Duodenal mucosa (tissue), 2 donors: Measurements from ENCODE around the gene TPSG1.
"Not testable (repeated sequence)": the region's sequence is repeated elsewhere in the genome, so short reads cannot be mapped to it uniquely, and the experiment has no call there.

ENCODE experiments used
- H3K27ac ChIP-seq: one replicate; pipeline ENCODE4 v1.7.0; 2013; ENCODE audit warnings: low read depth, low read length
- H3K27me3 ChIP-seq, 2 donors: one replicate each; pipeline ENCODE4 v1.7.0; 2013; ENCODE audit warnings: low read length in 2 of 2, control low read depth in 1 of 2; ENCODE audit not compliant: insufficient read depth in 2 of 2, control insufficient read depth in 1 of 2
- H3K36me3 ChIP-seq, 2 donors: one replicate each; pipeline ENCODE4 v1.7.0; 2013; ENCODE audit warnings: low read length in 2 of 2, control low read depth in 1 of 2; ENCODE audit not compliant: insufficient read depth in 2 of 2, control insufficient read depth in 1 of 2
- H3K4me1 ChIP-seq, 2 donors: one replicate each; pipeline ENCODE4 v1.7.0; 2013; ENCODE audit warnings: low read length in 2 of 2, control low read depth in 1 of 2; ENCODE audit not compliant: insufficient read depth in 2 of 2, control insufficient read depth in 1 of 2
- H3K4me3 ChIP-seq, 2 donors: one replicate each; pipeline ENCODE4 v1.7.0; 2013; ENCODE audit warnings: low read length in 2 of 2, low read depth in 1 of 2
- H3K9ac ChIP-seq, 2 donors: one replicate each; pipeline ENCODE4 v1.7.0; 2013; ENCODE audit warnings: low read length in 2 of 2, low read depth in 1 of 2
- H3K9me3 ChIP-seq, 2 donors: one replicate each; pipeline ENCODE4 v1.7.0; 2013; ENCODE audit warnings: low read length in 2 of 2, control low read depth in 1 of 2; ENCODE audit not compliant: control insufficient read depth in 1 of 2

The TPSG1 gene

DNA sequence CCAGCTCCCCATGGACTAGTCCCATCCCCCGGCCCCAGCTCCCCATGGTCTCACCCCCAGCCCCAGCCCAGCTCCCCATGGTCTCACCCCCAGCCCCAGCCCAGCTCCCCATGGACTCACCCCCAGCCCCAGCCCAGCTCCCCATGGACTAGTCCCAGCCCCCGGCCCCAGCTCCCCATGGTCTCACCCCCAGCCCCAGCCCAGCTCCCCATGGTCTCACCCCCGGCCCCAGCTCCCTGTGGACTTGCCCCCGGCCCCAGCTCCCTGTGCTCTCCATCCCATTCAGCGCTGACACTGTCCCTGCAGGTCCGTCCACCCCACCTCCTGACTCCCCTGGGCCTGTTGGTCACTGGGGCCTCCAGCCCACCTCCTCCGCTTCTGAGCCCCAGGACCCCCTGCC is 6.2 kb upstream of the TPSG1 start:
- H3K9me3 ChIP-seq, H3K4me3 ChIP-seq, H3K9ac ChIP-seq, H3K36me3 ChIP-seq, H3K4me1 ChIP-seq, H3K27ac ChIP-seq, H3K27me3 ChIP-seq: not testable (repeated sequence)

DNA sequence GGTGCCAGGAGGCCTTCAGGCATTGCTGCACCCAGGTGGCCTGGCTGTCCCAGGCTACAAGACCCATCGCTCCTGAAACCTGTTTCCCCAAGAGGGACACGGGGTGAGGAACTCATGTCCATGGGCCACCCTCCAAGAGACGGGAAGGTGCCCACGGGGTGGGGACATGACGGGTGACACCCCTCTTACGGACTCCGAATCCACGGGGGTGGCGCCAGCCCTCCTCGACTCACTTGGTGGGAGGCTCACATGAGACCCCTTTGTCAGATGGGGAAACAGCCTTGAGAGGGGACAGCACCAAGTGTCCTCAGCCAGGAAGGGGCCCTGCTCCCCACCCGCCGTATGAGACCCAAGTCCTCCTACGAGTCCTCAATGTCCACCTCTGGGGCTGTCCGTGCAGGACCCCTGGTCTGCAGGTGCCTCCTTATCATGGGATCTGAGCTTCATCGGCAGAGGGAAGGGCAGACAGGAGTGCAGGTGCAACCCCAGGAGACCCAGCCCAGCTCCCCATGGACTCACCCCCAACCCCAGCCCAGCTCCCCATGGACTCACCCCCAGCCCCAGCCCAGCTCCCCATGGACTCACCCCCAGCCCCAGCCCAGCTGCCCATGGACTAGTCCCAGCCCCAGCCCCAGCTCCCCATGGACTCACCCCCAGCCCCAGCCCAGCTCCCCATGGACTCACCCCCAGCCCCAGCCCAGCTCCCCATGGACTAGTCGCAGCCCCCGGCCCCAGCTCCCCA is 5.6 kb upstream of the TPSG1 start:
- not testable (repeated sequence) for H3K4me3 ChIP-seq, H3K36me3 ChIP-seq, H3K4me1 ChIP-seq, H3K27ac ChIP-seq, H3K27me3 ChIP-seq, H3K9me3 ChIP-seq, H3K9ac ChIP-seq

DNA sequence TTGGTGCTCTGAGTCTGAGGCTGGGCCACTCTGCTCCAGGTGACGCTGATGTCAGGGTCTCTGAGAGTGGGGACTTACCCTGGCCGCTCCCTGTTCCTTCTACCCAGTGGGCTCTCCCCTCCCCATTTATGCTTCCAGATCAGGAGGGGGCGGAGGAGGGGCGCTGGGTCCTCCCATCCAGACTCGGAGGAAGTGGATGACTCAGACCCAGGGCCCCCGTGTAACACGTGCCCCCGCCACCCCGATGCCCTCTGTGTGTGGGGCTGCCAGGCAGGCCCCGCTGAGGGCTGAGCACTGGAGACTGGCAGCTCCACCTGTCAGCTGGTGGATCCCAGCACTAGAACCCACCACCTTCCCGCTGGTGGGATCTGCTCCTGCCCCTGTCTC is 5.0 kb upstream of the TPSG1 start, which contains the start of gene TPSB2:
TPSB2 (minus strand) TSS at position 101 of the 387 bp plus-strand sequence. CDS start 233 bp downstream, outside the sequence.
- H3K27me3 ChIP-seq, H3K27ac ChIP-seq, H3K9ac ChIP-seq, H3K4me3 ChIP-seq, H3K36me3 ChIP-seq, H3K9me3 ChIP-seq, H3K4me1 ChIP-seq: not testable (repeated sequence)

DNA sequence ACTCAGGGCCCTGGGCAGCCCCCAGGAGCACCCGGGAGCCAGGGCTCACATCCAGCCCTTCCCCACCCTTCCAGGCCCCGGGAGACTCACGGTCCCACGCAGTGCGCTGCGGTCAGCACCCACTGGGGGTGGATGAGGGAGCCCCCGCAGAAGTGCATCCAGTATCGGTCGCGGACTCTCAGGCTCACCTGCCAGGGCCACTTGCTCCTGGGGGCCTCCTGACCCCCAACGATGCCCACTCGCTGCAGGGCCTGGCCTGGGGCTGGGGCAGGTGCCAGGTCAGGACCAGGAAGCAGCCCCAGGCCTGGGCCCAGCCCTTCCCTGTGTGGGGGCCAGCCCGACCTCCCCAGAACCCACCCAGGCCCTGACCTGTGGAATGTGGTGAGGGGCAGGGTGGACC is 4.4 kb upstream of the TPSG1 start:
- not testable (repeated sequence) for H3K36me3 ChIP-seq, H3K4me3 ChIP-seq, H3K27ac ChIP-seq, H3K9me3 ChIP-seq, H3K4me1 ChIP-seq, H3K9ac ChIP-seq, H3K27me3 ChIP-seq

DNA sequence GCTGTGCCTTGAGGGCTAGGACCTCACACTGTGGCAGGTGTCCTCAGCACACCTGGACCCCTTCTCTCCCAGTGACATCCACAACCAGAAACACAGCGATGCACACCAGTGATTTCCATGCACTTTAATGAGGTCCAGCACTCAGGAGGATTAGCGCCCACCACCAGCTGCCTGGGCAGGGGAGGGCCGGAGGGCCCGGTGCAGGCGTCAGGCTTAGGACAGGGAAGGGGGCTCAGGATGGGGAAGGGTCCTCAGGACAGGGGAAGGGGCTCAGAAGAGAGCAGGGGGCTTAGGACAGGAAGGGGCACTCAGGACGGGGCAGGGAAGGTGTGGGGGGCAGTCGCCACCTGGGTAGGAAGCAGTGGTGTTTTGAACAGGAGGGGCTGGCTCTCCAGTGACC is 3.2 kb upstream of the TPSG1 start:
- H3K4me3 ChIP-seq, H3K9me3 ChIP-seq, H3K27me3 ChIP-seq, H3K9ac ChIP-seq, H3K27ac ChIP-seq, H3K36me3 ChIP-seq, H3K4me1 ChIP-seq: not testable (repeated sequence)

DNA sequence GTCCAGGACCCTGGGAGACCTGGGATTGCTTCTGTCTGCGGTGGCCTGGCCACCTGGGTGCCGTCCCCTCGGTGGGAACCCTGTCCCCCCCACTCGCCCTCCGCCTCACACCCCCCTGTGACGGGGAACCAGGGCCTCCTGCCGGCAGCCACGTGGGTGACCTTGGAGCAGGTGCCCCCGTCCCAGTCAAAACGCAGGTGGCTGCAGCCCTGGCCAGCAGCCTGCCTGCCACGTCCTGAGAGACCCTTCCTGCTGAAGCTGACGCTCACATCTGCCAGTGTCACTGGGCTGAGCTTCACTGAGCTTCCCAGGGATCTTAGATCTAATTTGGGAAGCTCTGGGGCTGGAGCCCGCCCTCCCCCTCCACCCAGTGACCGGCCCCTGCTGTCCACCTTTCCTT is 1.6 kb upstream of the TPSG1 start:
- not testable (repeated sequence) for H3K9me3 ChIP-seq, H3K9ac ChIP-seq, H3K36me3 ChIP-seq, H3K4me3 ChIP-seq, H3K27ac ChIP-seq, H3K27me3 ChIP-seq, H3K4me1 ChIP-seq

DNA sequence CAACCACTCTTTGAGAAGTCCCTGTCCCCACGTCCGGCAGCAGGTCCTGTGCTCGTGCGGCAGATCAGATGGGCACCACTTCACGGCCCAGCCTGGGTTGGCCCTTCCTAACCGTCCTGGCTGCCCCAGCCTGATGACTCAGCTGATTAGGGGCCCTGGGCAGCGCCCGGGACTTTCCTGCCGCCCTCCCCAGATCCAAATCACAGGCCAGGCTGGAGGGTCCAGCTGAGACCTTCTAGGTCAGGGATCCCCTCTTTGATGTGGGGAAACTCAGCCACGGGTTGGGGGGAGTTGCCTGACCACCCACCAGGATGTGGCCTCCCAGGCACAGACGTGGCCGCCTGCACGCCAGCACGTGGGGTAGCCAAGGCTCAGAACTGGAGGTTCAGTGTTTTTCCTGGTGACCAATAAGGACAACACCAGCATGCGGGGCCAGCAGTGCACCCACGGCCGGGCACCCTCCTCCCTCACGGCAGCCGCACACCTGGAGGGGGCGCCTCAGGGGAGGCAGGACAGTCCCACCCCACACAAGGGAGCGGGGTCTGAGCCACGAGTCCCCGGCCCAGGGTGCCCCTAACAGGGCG is 752 bp upstream of the TPSG1 start:
- not testable (repeated sequence) for H3K36me3 ChIP-seq, H3K4me1 ChIP-seq, H3K27ac ChIP-seq, H3K4me3 ChIP-seq, H3K9me3 ChIP-seq, H3K9ac ChIP-seq, H3K27me3 ChIP-seq

DNA sequence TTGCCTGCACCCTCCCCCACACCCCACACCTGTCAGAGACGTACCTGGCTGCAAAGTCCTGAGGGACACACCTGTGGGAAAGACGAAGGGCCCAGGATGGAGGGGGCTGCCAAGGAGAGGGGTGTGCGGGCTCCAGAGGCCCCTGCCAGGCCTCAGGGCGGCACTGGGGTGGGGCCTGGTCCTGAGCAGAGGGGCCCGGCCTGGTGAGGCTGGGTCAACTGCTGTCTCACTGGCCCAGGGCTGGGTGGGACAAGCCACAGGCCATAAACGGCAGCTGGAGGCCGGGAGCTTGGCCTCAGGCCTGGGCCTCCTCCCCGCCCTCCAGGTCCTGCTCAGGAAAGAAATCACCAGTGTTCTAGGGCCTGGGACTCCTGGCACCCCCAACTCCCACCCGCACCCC is 510 bp downstream of the TPSG1 start:
- Histone ChIP-seq H3K9me3 (no peaks in the 10 kb centered on the region), H3K27me3 (peaks cover 0 to 3% of the 10 kb centered on the region in 2 donors), H3K4me1 (no peaks in the 10 kb centered on the region), H3K27ac (no peak overlapping the region), H3K36me3 (no peaks in the 10 kb centered on the region), H3K9ac (no peak overlapping the region), H3K4me3 (no peak overlapping the region)

DNA sequence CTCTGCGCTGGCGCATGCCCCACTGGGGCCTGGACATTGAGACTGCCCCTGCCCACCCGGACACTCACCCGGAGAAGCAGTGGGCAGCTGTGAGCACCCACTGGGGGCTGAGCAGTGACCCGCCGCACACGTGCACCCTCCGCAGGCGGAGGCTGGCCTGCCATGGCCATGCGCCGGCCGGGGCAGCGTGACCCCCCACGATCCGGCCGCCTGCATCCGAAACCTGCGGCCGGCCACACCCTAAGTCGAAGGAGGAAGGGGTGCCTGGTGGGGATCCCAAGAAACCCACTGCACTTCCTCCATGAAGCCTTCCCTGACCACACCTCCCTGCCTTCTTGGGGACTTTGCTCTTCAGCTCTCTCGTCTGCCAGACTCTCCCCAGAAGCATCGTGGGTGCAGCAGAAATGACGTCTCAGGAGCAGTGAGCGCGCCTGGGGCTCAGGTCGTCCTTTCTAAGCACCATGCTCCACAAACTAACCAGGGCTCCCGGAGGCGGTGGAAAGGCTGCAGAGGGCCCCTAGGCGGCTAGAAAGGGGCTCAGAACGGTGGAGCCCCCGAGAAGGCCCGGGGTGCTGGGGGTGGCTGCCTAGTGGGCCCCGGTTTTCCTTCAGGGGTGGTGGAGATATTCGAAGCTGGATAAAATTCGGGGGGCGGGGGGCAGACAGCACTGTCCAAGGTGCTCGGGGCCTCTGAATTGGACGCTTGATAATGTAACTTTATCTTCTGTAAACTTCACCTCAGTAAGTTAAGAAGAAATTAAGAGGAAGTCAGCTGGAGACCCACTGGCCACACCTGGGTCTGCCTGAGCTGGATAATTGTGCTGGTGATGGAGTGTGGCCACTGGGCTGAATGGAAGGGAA is 1.5 kb downstream of the TPSG1 start:
- Histone ChIP-seq H3K4me3 (no peak overlapping the region), H3K9ac (no peak overlapping the region), H3K36me3 (no peaks in the 10 kb centered on the region), H3K27me3 (peaks cover 0 to 3% of the 10 kb centered on the region in 2 donors), H3K9me3 (no peaks in the 10 kb centered on the region), H3K4me1 (no peaks in the 10 kb centered on the region), H3K27ac (no peak overlapping the region)

DNA sequence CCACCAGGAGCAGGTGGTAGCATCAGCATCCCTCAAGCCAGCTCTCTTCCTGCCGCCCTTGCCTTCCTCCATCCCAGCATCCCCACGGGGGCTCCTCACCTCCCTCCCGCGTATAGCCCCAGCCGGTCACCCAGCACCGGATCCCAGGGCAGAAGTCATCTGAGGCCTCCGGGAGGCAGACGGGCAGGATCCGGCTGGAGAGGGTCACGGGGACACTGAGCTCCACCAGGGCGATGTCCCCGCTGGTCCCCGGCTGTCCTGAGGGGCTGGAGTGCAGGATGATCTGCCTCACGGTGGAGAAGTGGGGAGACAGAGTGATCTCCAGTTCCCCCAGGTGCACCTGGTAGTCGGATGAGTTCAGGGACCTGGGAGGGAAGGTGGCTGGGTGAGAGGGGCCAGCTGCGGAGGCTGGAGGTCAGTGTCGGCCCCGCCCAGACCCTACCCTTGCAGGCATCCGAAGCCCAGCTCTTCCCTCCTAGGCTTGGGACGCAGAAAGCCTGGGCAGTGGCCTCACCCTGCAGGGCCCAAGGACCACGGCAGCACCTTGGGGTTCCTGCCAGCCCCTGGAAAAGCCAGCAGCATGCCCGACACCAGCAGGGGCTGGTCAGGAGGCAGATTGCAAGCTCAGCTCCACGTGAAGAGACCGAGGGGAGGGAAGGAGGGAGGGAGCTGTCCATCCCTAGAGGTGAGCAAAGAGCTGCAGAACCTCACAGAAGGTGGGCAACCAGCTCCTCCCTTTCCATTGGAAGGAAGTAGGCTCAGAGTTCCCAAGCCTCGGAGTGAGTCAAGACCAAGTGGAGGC is 2.3 kb downstream of the TPSG1 start:
- H3K9me3 ChIP-seq = no peaks in the 10 kb centered on the region
- H3K4me3 ChIP-seq = no peak overlapping the region
- no peak overlapping the region for H3K9ac ChIP-seq
- peaks cover 0 to 3% of the 10 kb centered on the region in 2 donors for H3K27me3 ChIP-seq
- H3K36me3 ChIP-seq = no peaks in the 10 kb centered on the region
- H3K4me1 ChIP-seq = no peaks in the 10 kb centered on the region
- no peak overlapping the region for H3K27ac ChIP-seq
